ENCODE measurements around the gene PTPN6.

DNA sequence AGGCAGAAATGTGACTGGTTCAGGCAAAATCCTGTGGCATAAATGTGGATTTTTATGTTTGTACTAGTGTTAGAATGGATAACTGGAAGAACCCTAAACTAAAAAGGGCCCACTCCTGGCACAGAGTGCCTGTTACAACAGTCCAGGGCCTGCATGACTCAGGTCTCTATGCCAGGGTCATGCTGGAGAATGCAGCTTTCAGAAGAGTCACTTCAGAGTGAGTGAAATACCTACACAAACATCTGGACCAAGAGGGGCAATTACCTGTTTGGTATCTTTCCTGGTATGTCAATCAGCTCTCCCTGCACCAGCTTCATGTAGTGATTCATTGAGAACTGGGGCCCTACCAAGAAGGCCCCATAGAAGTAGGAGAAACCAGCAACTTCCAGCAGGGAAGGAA is 29.6 kb downstream of the PTPN6 start:
- TF ChIP-seq MAFK (IDR thresholded peaks at IDR 0.05; ENCODE audit: low read depth, low read length) (no peak), CTCF (conservative IDR thresholded peaks at IDR 0.05; ENCODE audit: low read depth, low read length) (no peak), POLR2A (IDR thresholded peaks at IDR 0.05; ENCODE audit: low read depth, low read length) (no peak)
